SU-DHL-6 (cell line): ENCODE results near the gene ACOX1.

Experiments
- EZH2phosphoT487 ChIP-seq: fragments of 200-600 bp; sonication (generic), shearing (Covaris generic); conservative IDR thresholded peaks from 2 replicates; pipeline ENCODE4 v1.6.1; 2018; ENCODE audit warnings: mild to moderate bottlenecking, antibody characterized with exemption, low read length, moderate library complexity, mixed read lengths
- TF ChIP-seq, protein P1 (sequence below): fragments of 200-600 bp; sonication (generic); IDR thresholded peaks from one replicate; pipeline ENCODE4 v1.5.1; 2017; ENCODE audit warnings: antibody characterized with exemption, mild to moderate bottlenecking, low read length, moderate library complexity; ENCODE audit not compliant: insufficient read depth, poor library complexity, severe bottlenecking

DNA sequence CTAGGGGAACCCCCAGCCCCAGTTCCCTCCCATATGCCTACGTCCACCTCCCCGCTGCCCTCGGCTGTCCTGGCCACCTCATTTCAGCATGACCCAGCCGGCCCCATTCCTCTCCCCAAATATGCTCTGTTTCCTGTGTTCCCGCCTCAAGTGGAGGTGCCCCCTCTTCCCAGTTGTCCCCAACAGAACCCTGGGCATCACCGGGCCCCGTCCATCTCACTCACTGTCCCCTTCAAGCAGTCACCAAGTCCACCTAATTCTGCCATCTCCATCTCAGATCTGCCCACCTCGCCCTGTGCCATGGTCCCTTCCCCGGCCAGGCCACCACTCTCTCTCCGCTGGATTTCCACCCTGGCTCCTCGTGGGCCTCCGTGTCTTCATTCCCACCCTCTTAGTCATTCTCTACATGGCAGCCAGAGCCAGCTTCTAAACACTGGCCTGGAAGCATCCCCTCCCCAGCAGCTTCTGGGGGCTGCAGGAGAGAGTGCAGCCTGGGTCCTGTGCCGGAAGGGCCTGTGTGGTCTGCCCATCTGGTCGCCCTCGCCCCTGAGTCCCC lies 34.5 kb upstream of the ACOX1 start:
- TF ChIP-seq, protein P1, sequence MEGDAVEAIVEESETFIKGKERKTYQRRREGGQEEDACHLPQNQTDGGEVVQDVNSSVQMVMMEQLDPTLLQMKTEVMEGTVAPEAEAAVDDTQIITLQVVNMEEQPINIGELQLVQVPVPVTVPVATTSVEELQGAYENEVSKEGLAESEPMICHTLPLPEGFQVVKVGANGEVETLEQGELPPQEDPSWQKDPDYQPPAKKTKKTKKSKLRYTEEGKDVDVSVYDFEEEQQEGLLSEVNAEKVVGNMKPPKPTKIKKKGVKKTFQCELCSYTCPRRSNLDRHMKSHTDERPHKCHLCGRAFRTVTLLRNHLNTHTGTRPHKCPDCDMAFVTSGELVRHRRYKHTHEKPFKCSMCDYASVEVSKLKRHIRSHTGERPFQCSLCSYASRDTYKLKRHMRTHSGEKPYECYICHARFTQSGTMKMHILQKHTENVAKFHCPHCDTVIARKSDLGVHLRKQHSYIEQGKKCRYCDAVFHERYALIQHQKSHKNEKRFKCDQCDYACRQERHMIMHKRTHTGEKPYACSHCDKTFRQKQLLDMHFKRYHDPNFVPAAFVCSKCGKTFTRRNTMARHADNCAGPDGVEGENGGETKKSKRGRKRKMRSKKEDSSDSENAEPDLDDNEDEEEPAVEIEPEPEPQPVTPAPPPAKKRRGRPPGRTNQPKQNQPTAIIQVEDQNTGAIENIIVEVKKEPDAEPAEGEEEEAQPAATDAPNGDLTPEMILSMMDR: no peak
- no peak for TF ChIP-seq EZH2phosphoT487
